WTC11 (cell line): ENCODE results near the gene TCP11.

Experiments used
- CBFB ChIP-seq: sonication (generic); formaldehyde crosslinking; IDR thresholded peaks from 2 replicates; pipeline ENCODE4 v1.8.1; 2022; ENCODE audit warnings: mild to moderate bottlenecking, low read depth, missing genetic modification reagents
- CTCF ChIP-seq: fragments of 200-600 bp; IDR thresholded peaks from 2 replicates; pipeline ENCODE4 v1.8.0; 2022; ENCODE audit warnings: antibody characterized with exemption
- ELF4 ChIP-seq: sonication (generic); formaldehyde crosslinking; IDR thresholded peaks from 2 replicates; pipeline ENCODE4 v1.8.1; 2022; ENCODE audit warnings: low read depth, mild to moderate bottlenecking, moderate library complexity, missing genetic modification reagents
- FOXP4 ChIP-seq: sonication (generic); formaldehyde crosslinking; IDR thresholded peaks from 2 replicates; pipeline ENCODE4 v1.8.0; 2022; ENCODE audit warnings: mild to moderate bottlenecking, missing genetic modification reagents
- MAX ChIP-seq: sonication (generic); formaldehyde crosslinking; IDR thresholded peaks from 2 replicates; pipeline ENCODE4 v1.8.0; 2022; ENCODE audit warnings: mild to moderate bottlenecking, missing genetic modification reagents
- MYBL2 ChIP-seq: sonication (generic); formaldehyde crosslinking; IDR thresholded peaks from 2 replicates; pipeline ENCODE4 v1.8.1; 2023; ENCODE audit warnings: mild to moderate bottlenecking, moderate library complexity, missing genetic modification reagents
- NFE2L1 ChIP-seq: sonication (generic); formaldehyde crosslinking; IDR thresholded peaks from 2 replicates; pipeline ENCODE4 v1.8.1; 2023; ENCODE audit warnings: missing genetic modification reagents
- NR1H2 ChIP-seq: sonication (generic); formaldehyde crosslinking; IDR thresholded peaks from 2 replicates; pipeline ENCODE4 v1.9.0; 2021; ENCODE audit warnings: mild to moderate bottlenecking, moderate library complexity, missing genetic modification reagents
- NR3C1 ChIP-seq: sonication (generic); formaldehyde crosslinking; conservative IDR thresholded peaks from 2 replicates; pipeline ENCODE4 v1.8.1; 2023; ENCODE audit warnings: low read depth, mild to moderate bottlenecking, missing genetic modification reagents
- SMAD3 ChIP-seq: sonication (generic); formaldehyde crosslinking; IDR thresholded peaks from 2 replicates; pipeline ENCODE4 v1.8.0; 2022; ENCODE audit warnings: missing genetic modification reagents, mild to moderate bottlenecking, borderline replicate concordance
- TEAD1 ChIP-seq: sonication (generic); formaldehyde crosslinking; IDR thresholded peaks from 2 replicates; pipeline ENCODE4 v1.8.0; 2022; ENCODE audit warnings: mild to moderate bottlenecking, missing genetic modification reagents
- TF ChIP-seq, protein P1 (sequence below): sonication (generic); formaldehyde crosslinking; IDR thresholded peaks from 2 replicates; pipeline ENCODE4 v1.8.1; 2023; ENCODE audit warnings: mild to moderate bottlenecking, missing genetic modification reagents, borderline replicate concordance
- TF ChIP-seq, protein P2 (sequence below): sonication (generic); formaldehyde crosslinking; IDR thresholded peaks from 2 replicates; pipeline ENCODE4 v1.8.0; 2023; ENCODE audit warnings: missing genetic modification reagents, mild to moderate bottlenecking, borderline replicate concordance
- TF ChIP-seq, protein P3 (sequence below): sonication (generic); formaldehyde crosslinking; IDR thresholded peaks from 2 replicates; pipeline ENCODE4 v1.8.1; 2023; ENCODE audit warnings: mild to moderate bottlenecking, missing genetic modification reagents, moderate library complexity

GRCh38 chr6:35152067-35152707 lies 11.0 kb upstream of the TCP11 start:
- TF ChIP-seq CTCF (no peak), TEAD1 (CRISPR knock-in tag) (no peak), SMAD3 (CRISPR knock-in tag) (no peak), FOXP4 (no peak), CBFB (no peak), NR1H2 (no peak), NR3C1 (CRISPR knock-in tag) (no peak), ELF4 (CRISPR knock-in tag) (no peak), MAX (CRISPR knock-in tag) (no peak), MYBL2 (CRISPR knock-in tag) (no peak), NFE2L1 (CRISPR knock-in tag) (no peak)
- TF ChIP-seq, protein P1, sequence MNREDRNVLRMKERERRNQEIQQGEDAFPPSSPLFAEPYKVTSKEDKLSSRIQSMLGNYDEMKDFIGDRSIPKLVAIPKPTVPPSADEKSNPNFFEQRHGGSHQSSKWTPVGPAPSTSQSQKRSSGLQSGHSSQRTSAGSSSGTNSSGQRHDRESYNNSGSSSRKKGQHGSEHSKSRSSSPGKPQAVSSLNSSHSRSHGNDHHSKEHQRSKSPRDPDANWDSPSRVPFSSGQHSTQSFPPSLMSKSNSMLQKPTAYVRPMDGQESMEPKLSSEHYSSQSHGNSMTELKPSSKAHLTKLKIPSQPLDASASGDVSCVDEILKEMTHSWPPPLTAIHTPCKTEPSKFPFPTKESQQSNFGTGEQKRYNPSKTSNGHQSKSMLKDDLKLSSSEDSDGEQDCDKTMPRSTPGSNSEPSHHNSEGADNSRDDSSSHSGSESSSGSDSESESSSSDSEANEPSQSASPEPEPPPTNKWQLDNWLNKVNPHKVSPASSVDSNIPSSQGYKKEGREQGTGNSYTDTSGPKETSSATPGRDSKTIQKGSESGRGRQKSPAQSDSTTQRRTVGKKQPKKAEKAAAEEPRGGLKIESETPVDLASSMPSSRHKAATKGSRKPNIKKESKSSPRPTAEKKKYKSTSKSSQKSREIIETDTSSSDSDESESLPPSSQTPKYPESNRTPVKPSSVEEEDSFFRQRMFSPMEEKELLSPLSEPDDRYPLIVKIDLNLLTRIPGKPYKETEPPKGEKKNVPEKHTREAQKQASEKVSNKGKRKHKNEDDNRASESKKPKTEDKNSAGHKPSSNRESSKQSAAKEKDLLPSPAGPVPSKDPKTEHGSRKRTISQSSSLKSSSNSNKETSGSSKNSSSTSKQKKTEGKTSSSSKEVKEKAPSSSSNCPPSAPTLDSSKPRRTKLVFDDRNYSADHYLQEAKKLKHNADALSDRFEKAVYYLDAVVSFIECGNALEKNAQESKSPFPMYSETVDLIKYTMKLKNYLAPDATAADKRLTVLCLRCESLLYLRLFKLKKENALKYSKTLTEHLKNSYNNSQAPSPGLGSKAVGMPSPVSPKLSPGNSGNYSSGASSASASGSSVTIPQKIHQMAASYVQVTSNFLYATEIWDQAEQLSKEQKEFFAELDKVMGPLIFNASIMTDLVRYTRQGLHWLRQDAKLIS (CRISPR knock-in tag) = no peak
- TF ChIP-seq, protein P2, sequence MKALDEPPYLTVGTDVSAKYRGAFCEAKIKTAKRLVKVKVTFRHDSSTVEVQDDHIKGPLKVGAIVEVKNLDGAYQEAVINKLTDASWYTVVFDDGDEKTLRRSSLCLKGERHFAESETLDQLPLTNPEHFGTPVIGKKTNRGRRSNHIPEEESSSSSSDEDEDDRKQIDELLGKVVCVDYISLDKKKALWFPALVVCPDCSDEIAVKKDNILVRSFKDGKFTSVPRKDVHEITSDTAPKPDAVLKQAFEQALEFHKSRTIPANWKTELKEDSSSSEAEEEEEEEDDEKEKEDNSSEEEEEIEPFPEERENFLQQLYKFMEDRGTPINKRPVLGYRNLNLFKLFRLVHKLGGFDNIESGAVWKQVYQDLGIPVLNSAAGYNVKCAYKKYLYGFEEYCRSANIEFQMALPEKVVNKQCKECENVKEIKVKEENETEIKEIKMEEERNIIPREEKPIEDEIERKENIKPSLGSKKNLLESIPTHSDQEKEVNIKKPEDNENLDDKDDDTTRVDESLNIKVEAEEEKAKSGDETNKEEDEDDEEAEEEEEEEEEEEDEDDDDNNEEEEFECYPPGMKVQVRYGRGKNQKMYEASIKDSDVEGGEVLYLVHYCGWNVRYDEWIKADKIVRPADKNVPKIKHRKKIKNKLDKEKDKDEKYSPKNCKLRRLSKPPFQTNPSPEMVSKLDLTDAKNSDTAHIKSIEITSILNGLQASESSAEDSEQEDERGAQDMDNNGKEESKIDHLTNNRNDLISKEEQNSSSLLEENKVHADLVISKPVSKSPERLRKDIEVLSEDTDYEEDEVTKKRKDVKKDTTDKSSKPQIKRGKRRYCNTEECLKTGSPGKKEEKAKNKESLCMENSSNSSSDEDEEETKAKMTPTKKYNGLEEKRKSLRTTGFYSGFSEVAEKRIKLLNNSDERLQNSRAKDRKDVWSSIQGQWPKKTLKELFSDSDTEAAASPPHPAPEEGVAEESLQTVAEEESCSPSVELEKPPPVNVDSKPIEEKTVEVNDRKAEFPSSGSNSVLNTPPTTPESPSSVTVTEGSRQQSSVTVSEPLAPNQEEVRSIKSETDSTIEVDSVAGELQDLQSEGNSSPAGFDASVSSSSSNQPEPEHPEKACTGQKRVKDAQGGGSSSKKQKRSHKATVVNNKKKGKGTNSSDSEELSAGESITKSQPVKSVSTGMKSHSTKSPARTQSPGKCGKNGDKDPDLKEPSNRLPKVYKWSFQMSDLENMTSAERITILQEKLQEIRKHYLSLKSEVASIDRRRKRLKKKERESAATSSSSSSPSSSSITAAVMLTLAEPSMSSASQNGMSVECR (CRISPR knock-in tag) = no peak
- TF ChIP-seq, protein P3, sequence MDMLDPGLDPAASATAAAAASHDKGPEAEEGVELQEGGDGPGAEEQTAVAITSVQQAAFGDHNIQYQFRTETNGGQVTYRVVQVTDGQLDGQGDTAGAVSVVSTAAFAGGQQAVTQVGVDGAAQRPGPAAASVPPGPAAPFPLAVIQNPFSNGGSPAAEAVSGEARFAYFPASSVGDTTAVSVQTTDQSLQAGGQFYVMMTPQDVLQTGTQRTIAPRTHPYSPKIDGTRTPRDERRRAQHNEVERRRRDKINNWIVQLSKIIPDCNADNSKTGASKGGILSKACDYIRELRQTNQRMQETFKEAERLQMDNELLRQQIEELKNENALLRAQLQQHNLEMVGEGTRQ (CRISPR knock-in tag) = no peak
